Aorta (tissue), 5 donors: Measurements from ENCODE around the gene KRTAP10-11. TPM values are rescaled to one million over a fixed set of nuclear protein-coding genes. Genes with fewer than 3 reads are reported as not detected.
A peak's percentile ranks its signal among the peaks of the same experiment; 100 is the strongest.

Source experiments
- ATAC-seq: fragments of 200-7000 bp; cut with Tn5 transposase; one replicate; pipeline ENCODE4 v1.9.1; 2022; ENCODE audit warnings: moderate library complexity; ENCODE audit not compliant: low FRiP score
- DNase-seq, 2 donors: peaks; one replicate each; pipeline ENCODE4 v3.0.0-alpha.2; 2020
- H3K27ac ChIP-seq, 2 donors: one replicate each; pipeline ENCODE4 v1.5.1; 2013; ENCODE audit warnings: low read length in 2 of 2, mild to moderate bottlenecking in 2 of 2, moderate library complexity in 2 of 2, control low read depth in 1 of 2, inconsistent platforms in 1 of 2, low read depth in 1 of 2
- H3K27me3 ChIP-seq, 2 donors: one replicate each; pipeline ENCODE4 v1.6.1; 2013; ENCODE audit warnings: control low read depth in 1 of 2, low read length in 1 of 2, mild to moderate bottlenecking in 1 of 2, moderate library complexity in 1 of 2; ENCODE audit not compliant: insufficient read depth in 2 of 2, control insufficient read depth in 1 of 2
- H3K36me3 ChIP-seq, 2 donors: one replicate each; pipeline ENCODE4 v1.6.1; 2013; ENCODE audit warnings: control low read depth in 1 of 2, low read length in 1 of 2, mild to moderate bottlenecking in 1 of 2; ENCODE audit not compliant: insufficient read depth in 2 of 2, control insufficient read depth in 1 of 2
- H3K4me1 ChIP-seq, 2 donors: one replicate each; pipeline ENCODE4 v1.6.1; 2013; ENCODE audit warnings: low read length in 2 of 2, control low read depth in 1 of 2, mild to moderate bottlenecking in 1 of 2, moderate library complexity in 1 of 2; ENCODE audit not compliant: insufficient read depth in 2 of 2, control insufficient read depth in 1 of 2
- H3K4me3 ChIP-seq, 2 donors: one replicate each; pipeline ENCODE4 v1.5.1; 2013; ENCODE audit warnings: low read length in 2 of 2, control low read depth in 1 of 2, mild to moderate bottlenecking in 1 of 2
- H3K9me3 ChIP-seq: one replicate; pipeline ENCODE4 v1.6.1; 2013; ENCODE audit warnings: mild to moderate bottlenecking, low read length; ENCODE audit not compliant: control insufficient read depth
- WGBS, 2 donors: extraction: QIAGEN DNeasy Blood & Tissue Kit; methylation state at CpG; one replicate each; pipeline ENCODE4 v1.1.7; 2013; 5-methylcytosine and 5-hydroxymethylcytosine counted together
- intact Hi-C, 2 donors: fragments of 100-400 bp; cut with DNase I; formaldehyde crosslinking; loops; one replicate each; pipeline versions ENCODE4 v1.14.2 to v1.15.0; 2022
- polyA plus RNA-seq, 2 donors: library from polyadenylated mRNA; stranded (reverse); fragments of 200-250 nt; gene quantifications; one replicate each; pipeline ENCODE4 v1.2.3, GENCODE V29; 2013
- total RNA-seq, 2 donors: library from RNA; stranded (reverse); fragmentation: NEBNext Ultra II Directional; extraction: Animal tissue kit (Norgen Biotek cat#: 25700); gene quantifications; one replicate each; pipeline ENCODE4 v1.2.1, GENCODE V29; 2021
- donor health status: healthy with polysubstance abuse.
- donor health status: Bipolar disorder and iron deficiency.
- donor health status: DM: no; HTN: no; CAD: no.
- donor health status: DM: no; HTN: no; CAD: no.
- donor health status: DM: yes; HTN: yes; CAD: no.

Gene KRTAP10-11
- total and polyA plus RNA-seq, 4 donors: not detected

- no peak overlapping the region for H3K27ac ChIP-seq
- intact Hi-C loops: no loop called here
- WGBS, 2 donors: 48% methylated on average over 2 of the region's 2 CpGs
- H3K36me3 ChIP-seq: no peaks in the 10 kb centered on the region
- no peaks in the 10 kb centered on the region for H3K4me1 ChIP-seq
- peaks cover 11% of the 10 kb centered on the region for H3K9me3 ChIP-seq
- peaks cover 0 to 2% of the 10 kb centered on the region in 2 donors for H3K27me3 ChIP-seq
- no peak overlapping the region for H3K4me3 ChIP-seq
- no peak for ATAC-seq
- DNase-seq: no peak
Measured at GRCh38 chr21:44644878-44645277, 1.3 kb upstream of the KRTAP10-11 start.

- no peak overlapping the region for H3K4me3 ChIP-seq
- intact Hi-C loops: no loop called here
- 76% methylated on average over 8 of the region's 8 CpGs for WGBS, 2 donors
Measured at GRCh38 chr21:44647222-44647552, 973 bp downstream of the KRTAP10-11 start.

GRCh38 chr21:44648557-44649311 lies 2.5 kb downstream of the KRTAP10-11 start:
- Histone ChIP-seq H3K4me1 (no peaks in the 10 kb centered on the region), H3K9me3 (peaks cover 2% of the 10 kb centered on the region), H3K4me3 (no peak overlapping the region), H3K27ac (no peak overlapping the region), H3K27me3 (peaks cover 0 to 2% of the 10 kb centered on the region in 2 donors), H3K36me3 (no peaks in the 10 kb centered on the region)
- DNase-seq: peak in 1 of 2 donors; percentile 68
- 88 to 94% methylated on average over 29 to 33 of the region's 33 CpGs for WGBS, 2 donors
- ATAC-seq: no peak
- intact Hi-C loops: no loop called here

More at GRCh38 chr21:44647222-44647552, 973 bp downstream of the KRTAP10-11 start:
- ATAC-seq (no peak), DNase-seq (peak in 1 of 2 donors; percentile 42)
- Histone ChIP-seq H3K9me3 (peaks cover 2% of the 10 kb centered on the region), H3K4me1 (no peaks in the 10 kb centered on the region), H3K27me3 (peaks cover 0 to 2% of the 10 kb centered on the region in 2 donors), H3K27ac (no peak overlapping the region), H3K36me3 (no peaks in the 10 kb centered on the region)

- H3K27ac ChIP-seq: no peak overlapping the region
- H3K27me3 ChIP-seq: no peaks in the 10 kb centered on the region
- WGBS, 2 donors: 87 to 91% methylated on average over 18 of the region's 18 CpGs
- no peak overlapping the region for H3K4me3 ChIP-seq
- DNase-seq (peak in 1 of 2 donors; percentile 41), ATAC-seq (no peak)
- intact Hi-C loops: no loop called here
- no peaks in the 10 kb centered on the region for H3K36me3 ChIP-seq
- no peaks in the 10 kb centered on the region for H3K4me1 ChIP-seq
- H3K9me3 ChIP-seq: no peaks in the 10 kb centered on the region
Measured at GRCh38 chr21:44649521-44650100, 3.4 kb downstream of the KRTAP10-11 start.

- no peak overlapping the region for H3K4me3 ChIP-seq
- no peaks in the 10 kb centered on the region for H3K4me1 ChIP-seq
- no peaks in the 10 kb centered on the region for H3K27me3 ChIP-seq
- no peaks in the 10 kb centered on the region for H3K9me3 ChIP-seq
- intact Hi-C loops: no loop called here
- DNase-seq (peak in 1 of 2 donors; percentile 47), ATAC-seq (no peak)
- H3K36me3 ChIP-seq: no peaks in the 10 kb centered on the region
- no peak overlapping the region for H3K27ac ChIP-seq
- 91 to 92% methylated on average over 20 of the region's 20 CpGs for WGBS, 2 donors
Measured at GRCh38 chr21:44650265-44650972, 4.2 kb downstream of the KRTAP10-11 start.

- intact Hi-C loops: no loop called here
- Histone ChIP-seq H3K9me3 (no peaks in the 10 kb centered on the region), H3K36me3 (no peaks in the 10 kb centered on the region), H3K4me3 (no peak overlapping the region), H3K27ac (no peak overlapping the region), H3K4me1 (no peaks in the 10 kb centered on the region), H3K27me3 (no peaks in the 10 kb centered on the region)
- 91 to 92% methylated on average over 12 of the region's 12 CpGs for WGBS, 2 donors
- DNase-seq (peak in 1 of 2 donors; percentile 37), ATAC-seq (no peak)
Measured at GRCh38 chr21:44650973-44651675, 4.9 kb downstream of the KRTAP10-11 start.

- no peaks in the 10 kb centered on the region for H3K27me3 ChIP-seq
- H3K9me3 ChIP-seq: no peaks in the 10 kb centered on the region
- ATAC-seq (no peak), DNase-seq (peak in 1 of 2 donors; percentile 9)
- no peak overlapping the region for H3K27ac ChIP-seq
- intact Hi-C loops: no loop called here
- no peaks in the 10 kb centered on the region for H3K4me1 ChIP-seq
- no peaks in the 10 kb centered on the region for H3K36me3 ChIP-seq
- no peak overlapping the region for H3K4me3 ChIP-seq
- 73 to 84% methylated on average over 14 of the region's 14 CpGs for WGBS, 2 donors
Measured at GRCh38 chr21:44653123-44653522, 6.9 kb downstream of the KRTAP10-11 start.

- Histone ChIP-seq H3K27ac (no peak overlapping the region), H3K9me3 (peaks cover under 1% of the 10 kb centered on the region), H3K4me1 (no peaks in the 10 kb centered on the region), H3K36me3 (no peaks in the 10 kb centered on the region), H3K27me3 (no peaks in the 10 kb centered on the region), H3K4me3 (no peak overlapping the region)
- ATAC-seq (no peak), DNase-seq (no peak)
- intact Hi-C loops: no loop called here
- 86 to 90% methylated on average over 17 of the region's 17 CpGs for WGBS, 2 donors
Measured at GRCh38 chr21:44653656-44654575, 7.7 kb downstream of the KRTAP10-11 start.
